Measurements from ENCODE around the gene LCN9. TPM values are rescaled to one million over a fixed set of nuclear protein-coding genes. Genes with fewer than 3 reads are reported as not detected.

The LCN9 gene
- total and polyA plus RNA-seq, 2 of the 4 experiments (the other 2 are of a cell fraction): not detected

GRCh38 chr9:135689011-135689410, 25.9 kb downstream of the LCN9 start:
- H2AFZ ChIP-seq (replicated peaks; ENCODE audit: low read length, poor library complexity): no peak overlapping the region
- H3K4me1 ChIP-seq (ENCODE audit: control insufficient read depth, insufficient read depth, low read length): no peaks in the 10 kb centered on the region
- H3K56ac ChIP-seq (ENCODE audit: extremely low read depth, insufficient read depth, low read length): no peak overlapping the region
- H3K9me1 ChIP-seq (ENCODE audit: insufficient read depth, low read length): peaks cover 4% of the 10 kb centered on the region; the same call in 1 of the 2 replicates
- intact Hi-C loops (cut with micrococcal nuclease): no loop called here
- H3K4me3 ChIP-seq (ENCODE audit: insufficient read depth, low read depth, low read length): no peak overlapping the region
- H3K18ac ChIP-seq (ENCODE audit: low read depth, low read length): no peak overlapping the region
- no peak overlapping the region for H4K8ac ChIP-seq (ENCODE audit: low read depth in 2 of 2, low read length in 2 of 2)
- ChIA-PET CTCF (no interaction called here), POLR2A (ENCODE audit: unreplicated experiment) (no interaction called here)
- H3K4me2 ChIP-seq (ENCODE audit: low read depth, low read length): no peak overlapping the region
- no peak overlapping the region for H3K14ac ChIP-seq (replicated peaks; ENCODE audit: low read depth, low read length)
- no peak overlapping the region for H4K91ac ChIP-seq (ENCODE audit: insufficient read depth, low read depth, low read length)
- H3K4ac ChIP-seq (ENCODE audit: low read depth, low read length): no peak overlapping the region
- TF ChIP-seq MAFK (IDR thresholded peaks at IDR 0.05; ENCODE audit: low read depth, low read length): no peak
- TF ChIP-seq MXI1 (IDR thresholded peaks at IDR 0.05; ENCODE audit: borderline replicate concordance, low read depth, low read length): no peak
- TF ChIP-seq CTCF (conservative IDR thresholded peaks at IDR 0.05; ENCODE audit: low read depth, low read length): no peak
- no peak for TF ChIP-seq CHD1 (IDR thresholded peaks at IDR 0.05; ENCODE audit: low read depth, low read length)
- no peak for TF ChIP-seq RAD21 (IDR thresholded peaks at IDR 0.05; ENCODE audit: low read length)
- no peak for TF ChIP-seq POLR2A (IDR thresholded peaks at IDR 0.05; ENCODE audit: low read depth, low read length)
- TF ChIP-seq RFX5 (IDR thresholded peaks at IDR 0.05; ENCODE audit: low read depth, low read length): no peak
- TF ChIP-seq SMC3 (IDR thresholded peaks at IDR 0.05; ENCODE audit: low read depth, low read length): no peak
- no peak for TF ChIP-seq RCOR1 (IDR thresholded peaks at IDR 0.05; ENCODE audit: insufficient replicate concordance, low read length)
- no peak for TF ChIP-seq MAZ (IDR thresholded peaks at IDR 0.05; ENCODE audit: borderline replicate concordance, low read depth, low read length)
- H3K9ac ChIP-seq (ENCODE audit: low read depth, low read length): no peak overlapping the region
- no peak for ATAC-seq (ENCODE audit: low read depth)
- H3K9me3 ChIP-seq (ENCODE audit: control insufficient read depth, insufficient read depth, low read length): no peaks in the 10 kb centered on the region
- no peak for DNase-seq
- no TSS peak for BruUV-seq (replicated peaks)
- H2BK120ac ChIP-seq (ENCODE audit: low read depth, low read length): no peak overlapping the region
- H3K23ac ChIP-seq (ENCODE audit: low read depth, low read length): no peak overlapping the region
- H2AK5ac ChIP-seq (ENCODE audit: low read depth, low read length): no peak overlapping the region
- no peak overlapping the region for H2BK5ac ChIP-seq (ENCODE audit: low read depth, low read length, poor library complexity, severe bottlenecking)
- H3K79me1 ChIP-seq (ENCODE audit: low read depth in 1 of 2, low read length in 2 of 2): no peaks in the 10 kb centered on the region
- no peak overlapping the region for H2AK9ac ChIP-seq (replicated peaks; ENCODE audit: low read depth, low read length, poor library complexity)
- no peaks in the 10 kb centered on the region for H3K36me3 ChIP-seq (ENCODE audit: control insufficient read depth, insufficient read depth, low read length)
- H4K20me1 ChIP-seq (ENCODE audit: insufficient read depth, low read length): no peaks in the 10 kb centered on the region
- no CpG with 5 or more reads among the region's 10 CpGs for WGBS, 2 experiments (ENCODE audit: extremely low coverage in 2 of 2, insufficient read length in 1 of 2)
- in situ Hi-C loops (cut with MboI; ENCODE audit: low sequenced_read_pairs): no loop called here
- no peak overlapping the region for H2BK20ac ChIP-seq (ENCODE audit: low read depth, low read length)
- dilution Hi-C loops (cut with HindIII; ENCODE audit: low sequenced_read_pairs, unreplicated experiment): no loop called here
- no peak overlapping the region for H4K5ac ChIP-seq (ENCODE audit: low read depth, low read length)
- no peaks in the 10 kb centered on the region; the same call in 1 of the 2 replicates for H3K27me3 ChIP-seq (ENCODE audit: control insufficient read depth, insufficient read depth, low read length)
- no peak overlapping the region for H2BK15ac ChIP-seq (ENCODE audit: low read depth, low read length)
- H3K27ac ChIP-seq (ENCODE audit: insufficient read depth, low read length): no peak overlapping the region
